ENCODE measurements around the gene C22orf31.

C22orf31 gene

DNA sequence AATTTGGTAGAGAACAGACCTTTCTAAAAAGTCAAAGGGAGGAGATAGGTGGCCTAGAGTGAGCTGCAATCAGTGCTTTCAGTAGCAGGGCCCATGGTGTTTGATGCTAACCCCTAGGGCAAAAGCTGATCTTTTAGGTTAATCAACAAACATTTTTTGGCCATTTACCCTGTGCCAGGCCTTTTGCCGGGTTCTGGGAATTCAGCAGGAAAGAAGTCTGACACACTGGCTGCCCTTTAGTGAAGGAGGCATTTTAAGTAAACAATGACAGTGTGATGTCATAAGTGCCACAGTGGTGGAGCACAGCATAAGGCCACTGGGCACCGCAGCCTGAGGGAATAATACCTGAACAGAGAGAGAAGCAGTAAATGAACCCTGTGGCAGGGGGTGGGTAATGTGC is 29.0 kb downstream of the C22orf31 start:
- no peak for DNase-seq (ENCODE audit: low read depth)
- TF ChIP-seq, protein P1, sequence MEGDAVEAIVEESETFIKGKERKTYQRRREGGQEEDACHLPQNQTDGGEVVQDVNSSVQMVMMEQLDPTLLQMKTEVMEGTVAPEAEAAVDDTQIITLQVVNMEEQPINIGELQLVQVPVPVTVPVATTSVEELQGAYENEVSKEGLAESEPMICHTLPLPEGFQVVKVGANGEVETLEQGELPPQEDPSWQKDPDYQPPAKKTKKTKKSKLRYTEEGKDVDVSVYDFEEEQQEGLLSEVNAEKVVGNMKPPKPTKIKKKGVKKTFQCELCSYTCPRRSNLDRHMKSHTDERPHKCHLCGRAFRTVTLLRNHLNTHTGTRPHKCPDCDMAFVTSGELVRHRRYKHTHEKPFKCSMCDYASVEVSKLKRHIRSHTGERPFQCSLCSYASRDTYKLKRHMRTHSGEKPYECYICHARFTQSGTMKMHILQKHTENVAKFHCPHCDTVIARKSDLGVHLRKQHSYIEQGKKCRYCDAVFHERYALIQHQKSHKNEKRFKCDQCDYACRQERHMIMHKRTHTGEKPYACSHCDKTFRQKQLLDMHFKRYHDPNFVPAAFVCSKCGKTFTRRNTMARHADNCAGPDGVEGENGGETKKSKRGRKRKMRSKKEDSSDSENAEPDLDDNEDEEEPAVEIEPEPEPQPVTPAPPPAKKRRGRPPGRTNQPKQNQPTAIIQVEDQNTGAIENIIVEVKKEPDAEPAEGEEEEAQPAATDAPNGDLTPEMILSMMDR (IDR thresholded peaks at IDR 0.05; ENCODE audit: insufficient read depth, low read depth, low read length, missing control alignments), result no peak
- H3K4me3 ChIP-seq (ENCODE audit: low read length), result no peak overlapping the region

DNA sequence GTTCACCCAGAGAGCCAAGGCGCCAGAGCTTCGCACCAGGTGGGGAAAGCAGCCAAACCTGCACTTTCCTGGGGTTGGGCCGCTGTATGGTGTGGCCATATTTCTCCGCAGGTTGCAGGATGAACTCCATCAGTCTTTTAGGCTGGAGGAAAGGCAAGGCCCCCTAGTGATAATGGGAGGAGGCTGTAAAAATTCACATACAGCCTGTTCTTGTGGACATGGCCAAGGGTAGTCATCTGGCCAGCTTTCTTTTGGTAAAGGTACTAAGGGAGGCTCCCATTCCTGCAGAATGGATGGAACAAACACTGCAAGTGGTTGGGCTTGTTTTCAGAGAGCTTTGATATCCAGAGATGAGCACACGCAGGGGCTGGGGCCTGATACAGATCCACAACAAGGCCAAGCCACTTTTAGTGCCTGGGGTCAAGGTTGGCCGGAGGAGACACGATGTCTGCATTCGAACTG is 29.6 kb downstream of the C22orf31 start:
- H3K4me3 ChIP-seq (ENCODE audit: low read length), result no peak overlapping the region
- TF ChIP-seq, protein P1 (IDR thresholded peaks at IDR 0.05; ENCODE audit: insufficient read depth, low read depth, low read length, missing control alignments), result no peak

DNA sequence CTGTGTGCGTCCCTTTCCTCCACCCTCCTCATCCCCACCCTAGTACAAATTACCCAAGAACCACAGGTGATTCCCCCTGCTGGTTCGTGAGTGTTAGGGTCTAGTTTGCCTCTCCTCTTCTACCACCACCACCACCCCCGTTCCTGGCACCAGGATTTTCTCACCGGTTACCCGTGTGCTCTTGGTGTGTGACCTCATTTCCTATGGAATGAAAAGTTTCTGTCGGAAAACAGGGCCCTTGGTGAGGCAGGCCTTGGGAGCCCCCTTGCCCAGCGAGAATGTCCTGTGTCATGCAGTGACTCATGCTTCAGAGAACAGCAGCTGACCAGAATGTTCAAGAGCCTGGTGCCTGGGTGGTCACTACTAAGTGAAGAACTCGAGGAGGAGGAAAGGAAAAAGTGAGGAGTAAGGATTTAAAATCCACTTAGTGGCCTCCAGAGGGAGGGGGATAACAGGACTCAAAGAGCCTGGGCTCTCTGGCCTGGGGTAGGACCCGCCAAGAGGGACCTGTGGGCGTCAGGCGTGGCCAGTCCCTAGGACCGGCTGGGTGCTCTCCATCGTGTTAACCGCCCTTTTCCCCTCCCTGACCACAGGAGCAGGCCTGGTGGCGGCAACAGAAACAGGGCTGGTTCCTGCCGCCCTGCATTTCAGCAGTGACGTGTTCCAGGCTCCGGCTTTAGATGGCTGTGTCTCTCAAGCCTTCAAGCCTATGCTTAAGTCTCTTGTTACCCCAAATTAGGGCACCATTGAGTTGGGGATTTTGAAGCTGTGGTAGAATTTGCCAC is 30.2 kb downstream of the C22orf31 start:
- no peak overlapping the region for H3K4me3 ChIP-seq (ENCODE audit: low read length)
- TF ChIP-seq, protein P1 (IDR thresholded peaks at IDR 0.05; ENCODE audit: insufficient read depth, low read depth, low read length, missing control alignments), result no peak
- peak; percentile 62 for DNase-seq (ENCODE audit: low read depth)

More for the DNA sequence above, 29.6 kb downstream of the C22orf31 start:
- no peak for DNase-seq (ENCODE audit: low read depth)

DNA sequence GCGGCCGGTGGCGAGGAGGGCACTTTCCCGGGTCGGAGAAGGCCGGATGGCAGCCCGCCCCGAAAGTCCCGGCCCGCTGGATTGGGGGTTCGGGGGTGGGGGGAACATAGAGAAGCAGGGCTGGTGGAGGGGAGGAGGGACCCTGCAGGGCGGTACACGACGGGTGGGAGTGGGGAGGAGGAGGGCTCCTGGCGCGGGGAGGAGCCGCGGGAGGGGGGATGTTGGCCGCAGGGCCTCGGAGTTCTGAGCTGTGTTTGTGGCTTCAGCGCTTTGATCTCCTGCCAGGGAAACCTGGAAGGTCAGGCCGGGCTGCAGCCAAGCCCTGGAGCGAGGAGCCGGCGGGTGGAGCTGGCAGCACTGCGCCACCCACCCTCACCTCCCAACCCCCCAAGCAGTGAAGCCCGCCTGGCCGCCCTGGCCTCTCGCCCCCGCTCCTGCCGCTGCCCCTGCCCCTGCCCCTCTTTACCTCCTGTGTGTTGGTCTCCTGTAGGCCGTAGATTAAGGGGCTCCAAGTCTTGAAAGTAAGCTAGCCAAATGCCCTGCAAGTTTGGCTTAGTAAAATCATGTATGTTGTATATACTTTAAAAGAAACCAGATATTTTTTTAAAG is 30.9 kb downstream of the C22orf31 start:
- H3K4me3 ChIP-seq (ENCODE audit: low read length), result peak overlapping the region; percentile 19
- DNase-seq (ENCODE audit: low read depth), result peak; percentile 54
- TF ChIP-seq, protein P1 (IDR thresholded peaks at IDR 0.05; ENCODE audit: insufficient read depth, low read depth, low read length, missing control alignments), result no peak

DNA sequence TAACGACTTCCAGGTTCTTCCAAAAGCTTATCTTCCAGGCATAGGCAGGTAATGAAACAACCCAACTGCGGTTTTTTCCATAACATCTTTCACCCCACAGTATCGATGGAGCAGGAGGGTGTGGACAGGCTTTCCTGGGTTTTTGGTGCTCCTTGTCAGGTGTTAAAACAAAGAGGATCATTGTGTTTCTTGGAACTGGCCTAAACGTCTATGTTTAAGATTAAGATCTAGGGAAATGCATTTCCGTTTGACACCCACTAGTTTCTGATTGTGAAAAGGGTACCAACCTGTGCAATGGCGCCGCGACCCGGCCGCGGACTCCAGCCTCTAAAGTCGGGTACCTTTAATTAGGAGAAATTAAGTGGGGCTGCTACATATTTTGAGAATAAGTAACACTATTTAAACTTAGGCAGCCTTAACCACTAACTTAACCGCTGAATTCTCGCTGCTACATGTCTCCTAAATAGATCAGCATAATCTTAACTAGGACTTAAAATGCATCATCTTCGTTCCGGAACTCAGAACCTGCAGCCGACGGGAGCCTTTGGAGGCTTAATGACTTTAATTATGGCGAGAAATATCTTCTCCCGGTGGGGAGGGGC is 31.5 kb downstream of the C22orf31 start:
- TF ChIP-seq, protein P1 (IDR thresholded peaks at IDR 0.05; ENCODE audit: insufficient read depth, low read depth, low read length, missing control alignments), result peak; percentile 4
- DNase-seq (ENCODE audit: low read depth), result peak; percentile 22
- H3K4me3 ChIP-seq (ENCODE audit: low read length), result peak overlapping the region; percentile 19

DNA sequence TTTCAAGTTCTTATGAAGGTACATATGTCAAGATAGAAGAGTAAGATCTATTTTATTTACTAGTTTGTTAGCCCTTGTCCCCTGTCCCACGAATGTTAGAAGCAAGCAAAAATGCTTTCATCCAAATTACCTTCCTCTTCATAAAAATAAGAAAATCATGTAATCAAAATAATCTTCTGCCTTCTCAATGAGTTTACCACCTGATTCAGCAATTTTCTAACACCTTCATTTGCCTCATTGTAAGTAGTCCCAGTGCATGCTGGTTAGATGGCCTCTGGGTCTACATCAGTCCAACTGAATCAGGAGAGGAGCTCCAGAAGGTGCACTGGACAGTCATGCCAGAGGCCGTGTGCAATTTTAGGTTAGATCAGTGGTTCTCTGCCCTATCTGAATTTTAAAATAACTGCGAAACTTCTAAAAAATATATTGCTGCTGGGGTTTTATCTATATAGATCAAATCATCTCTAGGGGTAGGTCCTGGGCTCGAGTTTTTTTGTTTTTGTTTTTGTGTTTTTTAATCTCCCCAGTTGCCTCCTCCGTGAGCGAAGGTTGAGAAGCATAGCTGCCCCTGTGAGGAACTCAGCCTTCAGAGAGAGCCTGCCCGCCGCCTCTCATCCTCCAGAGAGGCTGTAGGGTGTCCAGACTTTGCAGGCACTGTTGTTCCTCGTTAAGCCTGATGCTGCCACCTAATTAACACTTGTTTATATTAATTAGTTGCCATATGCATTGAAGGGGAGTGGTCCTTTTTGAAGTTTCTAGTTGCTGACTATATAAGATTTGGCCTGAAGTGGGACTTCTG is 32.2 kb downstream of the C22orf31 start:
- TF ChIP-seq, protein P1 (IDR thresholded peaks at IDR 0.05; ENCODE audit: insufficient read depth, low read depth, low read length, missing control alignments), result no peak
- H3K4me3 ChIP-seq (ENCODE audit: low read length), result no peak overlapping the region

More for the DNA sequence above, 32.2 kb downstream of the C22orf31 start:
- DNase-seq (ENCODE audit: low read depth), result no peak
